ENCODE results near the gene RSPO1.

Gene RSPO1

DNA sequence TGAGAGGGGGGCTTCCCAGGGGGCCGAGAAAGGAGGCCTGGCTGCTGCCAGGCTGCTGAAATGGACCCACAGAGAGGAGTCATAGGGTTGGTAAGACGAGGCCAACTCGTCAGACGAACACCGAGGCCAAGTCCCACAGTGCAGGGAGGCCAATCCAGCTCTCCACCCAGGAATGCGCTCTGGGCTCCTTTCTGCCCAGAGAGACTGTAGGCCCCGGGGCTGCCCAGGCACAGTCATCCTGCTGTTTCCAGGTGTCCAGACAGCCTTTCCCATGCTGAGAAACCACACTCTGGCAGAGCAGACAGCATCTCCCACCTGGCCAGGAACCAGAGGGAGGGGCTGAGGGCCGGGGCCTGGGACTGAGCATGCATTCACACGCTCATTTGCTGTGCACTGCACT is 26.7 kb upstream of the RSPO1 start:
- Histone ChIP-seq H3K4me2 (ENCODE audit: low read length) (no peak overlapping the region), H3K27ac (ENCODE audit: low read depth, low read length, poor library complexity, severe bottlenecking) (no peak overlapping the region), H3K36me3 (ENCODE audit: insufficient read depth, low read length) (no peaks in the 10 kb centered on the region), H3K9me3 (ENCODE audit: low read length) (no peaks in the 10 kb centered on the region), H3F3A (ENCODE audit: insufficient read depth, low read length) (no peaks in the 10 kb centered on the region), H3K4me3 (ENCODE audit: low read depth, low read length, poor library complexity, severe bottlenecking) (no peak overlapping the region), H3K79me2 (ENCODE audit: insufficient read depth, low read length) (no peaks in the 10 kb centered on the region), H3K4me1 (ENCODE audit: insufficient read depth, low read length, severe bottlenecking) (no peaks in the 10 kb centered on the region), H3K9ac (ENCODE audit: low read length) (no peak overlapping the region), H3K9me2 (ENCODE audit: low read depth, low read length) (no peaks in the 10 kb centered on the region), H2AFZ (ENCODE audit: low read length) (no peak overlapping the region), H3K27me3 (ENCODE audit: insufficient read depth, low read length) (no peaks in the 10 kb centered on the region), H4K20me1 (ENCODE audit: insufficient read depth, low read length) (no peaks in the 10 kb centered on the region)
- TF ChIP-seq, protein P1, sequence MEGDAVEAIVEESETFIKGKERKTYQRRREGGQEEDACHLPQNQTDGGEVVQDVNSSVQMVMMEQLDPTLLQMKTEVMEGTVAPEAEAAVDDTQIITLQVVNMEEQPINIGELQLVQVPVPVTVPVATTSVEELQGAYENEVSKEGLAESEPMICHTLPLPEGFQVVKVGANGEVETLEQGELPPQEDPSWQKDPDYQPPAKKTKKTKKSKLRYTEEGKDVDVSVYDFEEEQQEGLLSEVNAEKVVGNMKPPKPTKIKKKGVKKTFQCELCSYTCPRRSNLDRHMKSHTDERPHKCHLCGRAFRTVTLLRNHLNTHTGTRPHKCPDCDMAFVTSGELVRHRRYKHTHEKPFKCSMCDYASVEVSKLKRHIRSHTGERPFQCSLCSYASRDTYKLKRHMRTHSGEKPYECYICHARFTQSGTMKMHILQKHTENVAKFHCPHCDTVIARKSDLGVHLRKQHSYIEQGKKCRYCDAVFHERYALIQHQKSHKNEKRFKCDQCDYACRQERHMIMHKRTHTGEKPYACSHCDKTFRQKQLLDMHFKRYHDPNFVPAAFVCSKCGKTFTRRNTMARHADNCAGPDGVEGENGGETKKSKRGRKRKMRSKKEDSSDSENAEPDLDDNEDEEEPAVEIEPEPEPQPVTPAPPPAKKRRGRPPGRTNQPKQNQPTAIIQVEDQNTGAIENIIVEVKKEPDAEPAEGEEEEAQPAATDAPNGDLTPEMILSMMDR (IDR thresholded peaks at IDR 0.05; ENCODE audit: low read length) = no peak
- no peak for TF ChIP-seq EZH2 (IDR thresholded peaks at IDR 0.05; ENCODE audit: borderline replicate concordance, low read length)

- no peaks in the 10 kb centered on the region for H3K9me2 ChIP-seq (ENCODE audit: low read depth, low read length)
- TF ChIP-seq, protein P1 (IDR thresholded peaks at IDR 0.05; ENCODE audit: low read length) = no peak
- TF ChIP-seq EZH2 (IDR thresholded peaks at IDR 0.05; ENCODE audit: borderline replicate concordance, low read length) = no peak
- H3K27ac ChIP-seq (ENCODE audit: low read depth, low read length, poor library complexity, severe bottlenecking) = no peak overlapping the region
- no peaks in the 10 kb centered on the region for H4K20me1 ChIP-seq (ENCODE audit: insufficient read depth, low read length)
- no peaks in the 10 kb centered on the region for H3F3A ChIP-seq (ENCODE audit: insufficient read depth, low read length)
- no peak overlapping the region for H3K9ac ChIP-seq (ENCODE audit: low read length)
- H3K4me2 ChIP-seq (ENCODE audit: low read length) = no peak overlapping the region
- no peaks in the 10 kb centered on the region for H3K27me3 ChIP-seq (ENCODE audit: insufficient read depth, low read length)
- no peaks in the 10 kb centered on the region for H3K79me2 ChIP-seq (ENCODE audit: insufficient read depth, low read length)
- no peak overlapping the region for H2AFZ ChIP-seq (ENCODE audit: low read length)
- no peak overlapping the region for H3K4me3 ChIP-seq (ENCODE audit: low read depth, low read length, poor library complexity, severe bottlenecking)
- no peaks in the 10 kb centered on the region for H3K9me3 ChIP-seq (ENCODE audit: low read length)
- no peaks in the 10 kb centered on the region for H3K4me1 ChIP-seq (ENCODE audit: insufficient read depth, low read length, severe bottlenecking)
- H3K36me3 ChIP-seq (ENCODE audit: insufficient read depth, low read length) = no peaks in the 10 kb centered on the region
These were observed 26.0 kb upstream of the RSPO1 start for GRCh38 chr1:37660664-37661063.

- H3K27ac ChIP-seq (ENCODE audit: low read depth, low read length, poor library complexity, severe bottlenecking) = no peak overlapping the region
- H3K4me2 ChIP-seq (ENCODE audit: low read length) = no peak overlapping the region
- no peaks in the 10 kb centered on the region for H3K4me1 ChIP-seq (ENCODE audit: insufficient read depth, low read length, severe bottlenecking)
- TF ChIP-seq EZH2 (IDR thresholded peaks at IDR 0.05; ENCODE audit: borderline replicate concordance, low read length) = no peak
- no peak overlapping the region for H3K4me3 ChIP-seq (ENCODE audit: low read depth, low read length, poor library complexity, severe bottlenecking)
- H3K9me2 ChIP-seq (ENCODE audit: low read depth, low read length) = no peaks in the 10 kb centered on the region
- no peaks in the 10 kb centered on the region for H3K9me3 ChIP-seq (ENCODE audit: low read length)
- no peaks in the 10 kb centered on the region for H3K79me2 ChIP-seq (ENCODE audit: insufficient read depth, low read length)
- H3F3A ChIP-seq (ENCODE audit: insufficient read depth, low read length) = no peaks in the 10 kb centered on the region
- no peaks in the 10 kb centered on the region for H4K20me1 ChIP-seq (ENCODE audit: insufficient read depth, low read length)
- H2AFZ ChIP-seq (ENCODE audit: low read length) = no peak overlapping the region
- no peaks in the 10 kb centered on the region for H3K27me3 ChIP-seq (ENCODE audit: insufficient read depth, low read length)
- H3K36me3 ChIP-seq (ENCODE audit: insufficient read depth, low read length) = no peaks in the 10 kb centered on the region
- no peak overlapping the region for H3K9ac ChIP-seq (ENCODE audit: low read length)
These were observed 23.8 kb upstream of the RSPO1 start for GRCh38 chr1:37658486-37658885.

DNA sequence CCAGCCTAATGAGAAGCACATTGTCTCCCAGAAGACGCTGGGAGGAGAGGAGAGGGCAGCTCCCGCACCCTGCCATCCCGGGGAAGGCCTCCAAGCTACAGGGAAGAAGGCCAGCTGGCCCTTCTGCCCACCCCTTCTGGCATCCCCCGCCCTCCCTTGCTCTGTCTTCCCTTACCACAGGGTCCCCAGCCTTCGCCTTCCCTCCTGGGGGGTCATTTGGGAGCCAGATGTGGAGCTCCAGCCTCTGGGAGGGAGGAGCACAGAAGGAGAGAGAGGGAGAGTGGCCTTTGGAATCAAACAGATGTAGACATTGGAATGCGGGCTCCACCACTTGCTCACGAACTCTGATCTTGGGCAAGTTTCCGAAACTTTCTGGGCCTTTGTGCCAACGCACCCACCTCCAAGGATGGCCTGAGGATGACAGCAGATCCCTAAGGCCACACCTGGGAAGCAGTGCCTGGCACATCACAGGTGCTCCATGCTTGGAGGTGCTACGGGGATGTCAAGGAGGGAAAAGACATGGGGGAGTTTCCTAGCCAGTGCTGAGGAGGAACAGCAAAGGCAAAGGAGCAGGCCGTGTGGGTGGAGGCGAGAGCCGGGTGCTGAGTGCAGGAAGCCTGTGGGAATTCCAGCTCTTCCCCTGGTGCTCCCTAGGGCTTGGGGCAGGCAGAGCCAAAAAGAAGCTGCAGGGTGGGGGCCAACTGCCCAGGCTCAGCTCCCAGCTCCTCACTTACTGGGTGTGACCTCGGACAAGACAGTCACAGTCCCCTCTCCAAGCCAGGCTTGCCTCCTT is 23.1 kb upstream of the RSPO1 start:
- Histone ChIP-seq H2AFZ (ENCODE audit: low read length) (no peak overlapping the region), H4K20me1 (ENCODE audit: insufficient read depth, low read length) (no peaks in the 10 kb centered on the region), H3F3A (ENCODE audit: insufficient read depth, low read length) (no peaks in the 10 kb centered on the region), H3K9ac (ENCODE audit: low read length) (no peak overlapping the region), H3K9me3 (ENCODE audit: low read length) (no peaks in the 10 kb centered on the region), H3K9me2 (ENCODE audit: low read depth, low read length) (no peaks in the 10 kb centered on the region), H3K4me2 (ENCODE audit: low read length) (no peak overlapping the region), H3K79me2 (ENCODE audit: insufficient read depth, low read length) (no peaks in the 10 kb centered on the region), H3K4me3 (ENCODE audit: low read depth, low read length, poor library complexity, severe bottlenecking) (no peak overlapping the region), H3K27me3 (ENCODE audit: insufficient read depth, low read length) (no peaks in the 10 kb centered on the region), H3K36me3 (ENCODE audit: insufficient read depth, low read length) (no peaks in the 10 kb centered on the region), H3K27ac (ENCODE audit: low read depth, low read length, poor library complexity, severe bottlenecking) (no peak overlapping the region), H3K4me1 (ENCODE audit: insufficient read depth, low read length, severe bottlenecking) (no peaks in the 10 kb centered on the region)
- TF ChIP-seq, protein P1 (IDR thresholded peaks at IDR 0.05; ENCODE audit: low read length) = no peak
- no peak for TF ChIP-seq EZH2 (IDR thresholded peaks at IDR 0.05; ENCODE audit: borderline replicate concordance, low read length)

Measured in OCI-LY1 (cell line).